Stimulated activated naive CD4-positive, alpha-beta T cell treated with Interleukin-2 at 50 U/mL for 16 hours (primary cell): ENCODE measurements around the gene AK4.
"Not testable (repeated sequence)": the region's sequence is repeated elsewhere in the genome, so short reads cannot be mapped to it uniquely, and the experiment has no call there.

Experiments used
- DNase-seq: peaks from one replicate; lab custom pipeline; 2025; lab: John Stamatoyannopoulos, UW

AK4 gene

DNA sequence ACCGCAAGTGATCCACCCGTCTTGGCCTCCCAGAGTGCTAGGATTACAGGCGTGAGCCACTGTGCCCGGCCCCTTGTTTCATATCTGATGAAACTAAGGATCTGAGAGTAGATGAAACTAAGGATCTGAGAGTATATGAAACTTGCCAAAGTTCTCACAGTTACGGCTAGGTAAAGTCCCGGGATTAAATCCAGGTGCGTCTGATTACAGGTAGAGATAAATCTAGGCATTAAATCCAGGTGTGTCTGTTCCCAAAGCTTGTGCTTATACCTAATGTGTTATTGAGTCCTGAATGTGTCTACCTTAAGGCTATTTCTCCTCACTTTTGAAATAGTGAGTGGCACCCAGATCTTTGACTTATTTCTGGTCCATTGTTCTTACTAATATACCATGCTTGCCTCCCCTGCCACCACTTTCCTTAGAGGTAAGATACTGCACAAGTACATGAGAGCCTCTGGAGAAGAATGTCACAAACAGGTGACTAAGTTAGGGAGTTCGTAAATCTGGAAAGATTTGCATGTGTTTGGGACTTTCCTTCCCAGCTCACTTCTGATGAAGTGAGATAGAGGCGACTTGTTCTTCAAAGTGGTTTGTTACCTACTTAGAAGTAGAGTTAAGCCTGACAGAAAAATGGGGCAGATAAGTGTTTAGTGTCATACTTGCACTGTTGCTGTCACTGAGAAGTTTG lies 66.5 kb downstream of the AK4 start:
- no peak for DNase-seq

GRCh38 chr1:65216989-65217388 lies 69.0 kb downstream of the AK4 start:
- DNase-seq: no peak

GRCh38 chr1:65221638-65222339 lies 73.8 kb downstream of the AK4 start:
- no peak for DNase-seq

GRCh38 chr1:65222340-65222940 lies 74.4 kb downstream of the AK4 start:
- DNase-seq: no peak

DNA sequence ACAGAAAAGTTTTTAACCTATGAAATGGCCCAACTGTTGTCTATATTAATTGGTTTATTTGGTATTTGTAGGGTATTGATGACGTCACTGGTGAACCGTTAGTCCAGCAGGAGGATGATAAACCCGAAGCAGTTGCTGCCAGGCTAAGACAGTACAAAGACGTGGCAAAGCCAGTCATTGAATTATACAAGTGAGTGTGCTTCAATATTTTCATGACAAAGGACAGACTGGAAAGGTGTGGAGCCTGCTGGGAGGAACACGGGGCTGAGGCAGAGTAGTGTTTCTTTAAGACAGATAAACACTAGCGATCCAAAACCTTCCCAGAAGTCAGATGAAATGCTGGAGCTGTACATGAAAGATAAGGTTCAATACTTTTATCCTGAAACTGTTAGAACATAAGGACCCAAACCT lies 76.7 kb downstream of the AK4 start:
- DNase-seq: no peak

DNA sequence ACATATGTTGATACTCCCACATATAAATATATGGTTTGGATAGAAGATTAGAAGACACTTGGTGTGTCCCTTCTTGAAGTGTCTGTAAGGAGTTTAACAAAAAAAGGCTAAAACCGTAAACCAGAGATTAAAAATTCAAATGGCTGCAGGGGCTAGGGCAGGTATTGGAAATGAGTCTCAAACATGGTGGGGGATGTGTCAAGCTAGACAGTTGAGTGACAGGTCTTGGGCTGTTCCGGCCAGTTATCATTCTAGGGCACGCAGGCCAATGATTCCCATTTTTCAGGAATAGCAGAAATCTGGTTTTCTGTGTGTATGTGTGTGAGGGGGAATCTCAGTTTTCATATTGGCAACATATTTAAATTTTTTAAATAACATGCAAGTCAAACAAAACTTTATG lies 77.2 kb downstream of the AK4 start:
- DNase-seq: no peak

DNA sequence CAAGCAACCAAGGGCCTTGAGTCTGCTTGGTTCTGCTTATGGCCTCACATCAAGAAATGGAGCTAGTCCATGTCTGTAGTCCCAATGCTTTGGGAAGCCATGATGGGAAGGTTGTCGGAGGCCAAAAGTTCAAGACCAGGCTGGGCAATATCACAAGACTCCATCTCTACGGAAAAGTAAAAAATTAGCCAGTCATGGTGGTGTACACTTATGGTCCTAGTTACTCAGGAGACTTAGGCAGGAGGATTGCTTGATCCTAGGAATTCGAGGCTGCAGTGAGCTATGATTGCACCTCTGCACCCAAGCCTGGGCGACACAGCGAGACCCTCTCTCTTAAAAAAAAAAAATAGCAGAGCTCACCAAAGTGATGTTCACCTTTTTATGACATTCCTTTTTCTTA lies 81.2 kb downstream of the AK4 start:
- DNase-seq: no peak

GRCh38 chr1:65229754-65230339 lies 81.8 kb downstream of the AK4 start:
- DNase-seq: no peak

GRCh38 chr1:65230731-65231481 lies 82.9 kb downstream of the AK4 start:
- DNase-seq: no peak

GRCh38 chr1:65231718-65232330 lies 83.8 kb downstream of the AK4 start:
- no peak for DNase-seq

GRCh38 chr1:65232461-65232990 lies 84.5 kb downstream of the AK4 start:
- no peak for DNase-seq

GRCh38 chr1:65233782-65234181 lies 85.8 kb downstream of the AK4 start:
- no peak for DNase-seq

- no peak for DNase-seq
Measured at GRCh38 chr1:65235867-65236805, 88.1 kb downstream of the AK4 start.

DNA sequence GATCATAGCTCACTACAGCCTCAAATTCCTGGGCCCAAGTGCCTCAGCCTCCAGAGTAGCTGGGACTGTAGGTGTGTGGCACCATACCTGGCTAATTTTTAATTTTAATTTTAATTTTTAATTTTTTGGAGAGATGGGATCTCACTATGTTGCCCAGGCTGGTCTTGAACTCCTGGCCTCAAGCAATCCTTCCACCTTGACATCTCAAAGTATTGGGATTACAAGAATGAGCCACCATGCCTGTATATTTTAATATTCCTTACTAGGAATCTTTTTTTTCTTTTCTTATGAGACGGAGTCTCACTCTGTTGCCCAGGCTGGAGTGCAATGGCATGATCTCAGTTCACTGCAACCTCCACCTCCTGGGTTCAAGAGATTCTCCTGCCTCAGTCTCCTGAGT lies 89.1 kb downstream of the AK4 start:
- DNase-seq: not testable (repeated sequence)

GRCh38 chr1:65237503-65237902 lies 89.5 kb downstream of the AK4 start:
- no peak for DNase-seq

GRCh38 chr1:65238010-65238409 lies 90.0 kb downstream of the AK4 start:
- no peak for DNase-seq

GRCh38 chr1:65243491-65243890 lies 95.5 kb downstream of the AK4 start:
- no peak for DNase-seq

- DNase-seq: no peak
Measured at GRCh38 chr1:65245295-65245694, 97.3 kb downstream of the AK4 start.

DNA sequence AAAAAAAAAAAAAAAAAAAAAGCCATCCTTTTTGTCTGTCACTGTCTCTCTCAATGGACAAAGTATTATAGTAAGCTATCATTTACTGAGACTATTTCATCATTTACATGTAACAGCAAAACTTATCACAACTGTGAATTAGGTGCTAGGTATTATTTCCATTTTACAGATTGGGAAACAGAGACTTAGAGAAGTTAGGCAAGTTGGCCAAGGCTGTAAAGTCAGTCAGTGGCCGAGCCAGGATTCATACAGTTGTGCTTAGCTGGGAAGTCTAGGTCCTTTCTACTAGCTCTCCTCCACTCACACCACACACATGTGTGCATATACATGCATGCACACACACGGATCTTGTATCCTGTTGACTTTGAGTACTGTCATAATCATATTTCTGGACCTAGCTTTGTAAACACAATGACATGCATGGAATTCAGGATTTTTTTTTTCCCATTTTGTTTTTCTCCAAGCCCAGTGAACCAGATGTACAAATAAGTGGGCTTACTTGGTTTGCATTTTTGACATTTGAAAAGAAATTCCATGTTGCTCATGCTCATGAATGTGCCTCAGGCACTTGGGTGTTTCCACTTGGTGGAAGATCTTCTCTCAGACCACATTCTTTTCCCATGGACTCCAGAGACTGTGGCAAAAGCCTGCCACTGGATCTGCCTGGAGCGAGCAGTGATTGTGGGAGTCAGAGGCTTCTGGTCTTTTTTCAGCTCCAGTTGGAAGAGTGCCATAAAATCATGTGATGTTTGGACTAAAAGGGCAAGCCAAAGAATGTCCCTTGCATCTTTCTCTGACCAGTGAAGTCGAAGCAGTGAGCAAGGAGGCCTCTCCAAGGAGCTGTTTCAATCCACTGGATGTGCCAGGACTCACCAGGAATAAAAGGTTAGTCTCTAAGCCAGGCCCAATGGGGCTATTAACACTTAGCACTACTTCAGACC lies 99.7 kb downstream of the AK4 start:
- no peak for DNase-seq
